AG04450 (cell line): ENCODE data around the gene PAPPA. TPM values are rescaled to one million over a fixed set of nuclear protein-coding genes. Genes with fewer than 3 reads are reported as not detected.

Source experiments
- CTCF ChIA-PET: fragments of 300-600, 350-600 bp; formaldehyde crosslinking; extraction: SDS; loops from one replicate; lab custom pipeline; 2022; ENCODE audit warnings: antibody characterized with exemption, inconsistent platforms; lab: Charles Lee
- POLR2A ChIA-PET: fragments of 350-600 bp; formaldehyde crosslinking; extraction: SDS; loops from one replicate; lab custom pipeline; 2021; ENCODE audit warnings: antibody characterized with exemption, inconsistent platforms; lab: Yijun Ruan, JAX
- DNase-seq: peaks from one replicate; pipeline ENCODE4 v3.0.0-alpha.2; 2011; ENCODE audit warnings: low read depth, low spot score
- H3K27ac ChIP-seq: one replicate; pipeline ENCODE4 v1.5.1; 2012; ENCODE audit warnings: low read depth, low read length, control low read depth
- H3K27me3 ChIP-seq: one replicate; pipeline ENCODE4 v1.6.0; 2012; ENCODE audit warnings: low read length; ENCODE audit not compliant: control insufficient read depth, insufficient read depth
- H3K4me3 ChIP-seq: 2 replicates; pipeline ENCODE4 v1.5.1; 2011; ENCODE audit warnings: mild to moderate bottlenecking, low read depth, low read length, control low read depth
- H3K9me3 ChIP-seq: 2 replicates; pipeline ENCODE4 v1.5.1; 2012; ENCODE audit warnings: low read length; ENCODE audit not compliant: control insufficient read depth, insufficient read depth
- CTCF ChIP-seq: IDR thresholded peaks from 2 replicates; pipeline ENCODE4 v1.5.1; 2011; ENCODE audit warnings: low read depth, low read length, control low read depth, inconsistent platforms
- polyA minus RNA-seq: library from RNA; depleted of rRNA, polyadenylated mRNA; stranded (reverse); fragments of >200 nt; gene quantifications from 2 replicates; pipeline ENCODE4 v1.2.3, GENCODE V29; 2011; rRNA and poly(A)+ RNA removed
- polyA plus RNA-seq: library from polyadenylated mRNA; depleted of rRNA; stranded (reverse); fragments of >200 nt; gene quantifications from 2 replicates; pipeline ENCODE4 v1.2.3, GENCODE V29; 2011; rRNA removed

The PAPPA gene
- polyA plus RNA-seq (56.1 and 65.0 TPM in 2 replicates), polyA minus RNA-seq (189 and 195 TPM in 2 replicates)

GRCh38 chr9:116153765-116154333 is at the start of gene PAPPA:
Gene PAPPA (plus strand): TSS chr9:116153791. CDS start chr9:116154173, 382 bp downstream.
- Histone ChIP-seq H3K27ac (peak within 1 kb of the TSS; percentile 95), H3K27me3 (no peaks in the 10 kb centered on the region), H3K9me3 (no peaks in the 10 kb centered on the region), H3K4me3 (peak within 1 kb of the TSS; percentile 89)
- CTCF ChIA-PET: interaction anchor here (0.7 to 3.8 kb wide), 2 partner anchors 60 to 561 kb away, joined by 5 to 37 read pairs; no protein-coding TSS in a partner anchor
- POLR2A ChIA-PET: interaction anchor here (0.6 to 7.2 kb wide), 16 partner anchors 52 to 794 kb away, joined by 3 to 104 read pairs (median 5); no protein-coding TSS in a partner anchor
- no peak for DNase-seq
- no peak for TF ChIP-seq CTCF

- POLR2A ChIA-PET: no interaction called here
- CTCF ChIA-PET: no interaction called here
Observed at GRCh38 chr9:116103976-116104820, 49.4 kb upstream of the PAPPA start.

GRCh38 chr9:116112236-116112635 is 41.4 kb upstream of the PAPPA start:
- Histone ChIP-seq H3K27me3 (no peaks in the 10 kb centered on the region), H3K9me3 (no peaks in the 10 kb centered on the region), H3K27ac (no peak overlapping the region), H3K4me3 (no peak overlapping the region)
- CTCF ChIA-PET: no interaction called here
- DNase-seq: no peak
- POLR2A ChIA-PET: no interaction called here
- peak; percentile 31; the same call in 1 of the 2 replicates for TF ChIP-seq CTCF

More at GRCh38 chr9:116103976-116104820, 49.4 kb upstream of the PAPPA start:
- TF ChIP-seq CTCF: no peak
- Histone ChIP-seq H3K27me3 (no peaks in the 10 kb centered on the region), H3K4me3 (no peak overlapping the region), H3K9me3 (no peaks in the 10 kb centered on the region), H3K27ac (no peak overlapping the region)
- no peak for DNase-seq

- H3K9me3 ChIP-seq: no peaks in the 10 kb centered on the region
- no peaks in the 10 kb centered on the region for H3K27me3 ChIP-seq
- peak; percentile 37 for DNase-seq
- ChIA-PET CTCF (no interaction called here), POLR2A (no interaction called here)
- H3K4me3 ChIP-seq: peak overlapping the region; percentile 20
- no peak overlapping the region for H3K27ac ChIP-seq
- no peak for TF ChIP-seq CTCF
Observed at GRCh38 chr9:116115761-116116353, 37.7 kb upstream of the PAPPA start.
